Measurements from ENCODE around the gene PRPF38B. TPM values are rescaled to one million over a fixed set of nuclear protein-coding genes. Genes with fewer than 3 reads are reported as not detected.

Gene PRPF38B
- total RNA-seq, 1 donor, result 31.0 TPM

- no peak for DNase-seq (ENCODE audit: low read depth in 2 of 3, low spot score in 2 of 3)
Observed at GRCh38 chr1:108715932-108716331, 23.8 kb downstream of the PRPF38B start.

DNA sequence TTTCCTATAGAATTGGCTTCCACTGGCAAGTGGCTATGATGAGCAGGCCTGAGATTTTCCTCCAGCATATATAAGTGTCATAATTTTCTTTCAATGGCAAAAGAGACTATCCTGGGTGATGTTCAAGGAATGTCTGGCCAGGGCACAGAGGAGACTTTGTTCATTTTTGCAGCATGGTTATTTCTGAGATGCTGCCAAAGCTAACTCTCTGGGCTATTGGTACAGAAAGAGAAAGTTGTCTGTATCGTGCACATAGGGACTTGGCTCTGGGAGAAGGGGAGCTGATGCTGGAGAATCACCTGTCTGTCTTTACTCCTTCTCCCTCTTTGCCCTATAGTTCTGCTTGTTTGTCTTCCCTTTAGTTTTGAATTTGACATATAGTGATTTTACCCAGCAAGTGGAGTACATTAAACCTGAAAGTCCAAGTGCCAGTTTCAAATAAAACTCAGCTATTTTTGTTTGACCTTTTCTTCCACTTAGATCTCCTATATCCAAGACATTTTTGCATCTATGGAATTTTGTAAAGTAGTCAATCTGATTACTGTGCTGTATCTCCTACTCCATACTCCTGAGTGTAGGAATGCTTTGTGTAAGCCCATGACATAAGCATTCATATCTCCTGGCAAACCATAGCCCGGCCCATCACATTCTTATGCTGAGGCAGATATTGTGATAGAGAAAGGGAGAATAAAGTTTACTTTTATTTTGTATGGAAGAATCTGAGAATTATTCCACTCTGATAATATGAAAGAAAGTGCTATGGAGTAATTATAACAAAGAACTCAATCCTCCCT lies 24.5 kb downstream of the PRPF38B start:
- DNase-seq (ENCODE audit: low read depth in 2 of 3, low spot score in 2 of 3), result no peak

- DNase-seq (ENCODE audit: low read depth in 2 of 3, low spot score in 2 of 3), result no peak
Observed at GRCh38 chr1:108717774-108718316, 25.7 kb downstream of the PRPF38B start.

- no peak for DNase-seq (ENCODE audit: low read depth in 2 of 3, low spot score in 2 of 3)
Observed at GRCh38 chr1:108718927-108719655, 27.0 kb downstream of the PRPF38B start.

- DNase-seq (ENCODE audit: low read depth in 2 of 3, low spot score in 2 of 3), result no peak
Observed at GRCh38 chr1:108719656-108720435, 27.7 kb downstream of the PRPF38B start.

DNA sequence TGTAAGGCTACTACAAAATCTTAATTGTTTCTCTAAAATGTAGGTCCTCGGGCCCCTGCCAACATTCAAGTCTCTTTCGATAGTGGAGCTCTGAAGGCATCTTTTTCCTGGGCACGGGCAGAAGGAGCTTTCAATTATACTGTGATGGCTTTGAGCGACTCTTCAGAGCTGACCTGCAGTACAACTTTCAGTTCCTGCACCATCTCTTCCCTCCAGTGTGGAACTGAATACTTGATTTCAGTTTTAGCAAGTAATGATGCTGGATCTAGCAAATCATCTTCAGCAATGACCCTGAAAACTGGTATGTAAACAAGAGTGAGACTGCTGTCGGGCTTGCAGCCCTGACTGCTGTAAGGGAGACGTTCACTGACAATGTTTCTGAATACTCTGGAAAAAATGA lies 30.2 kb downstream of the PRPF38B start:
- no peak for DNase-seq (ENCODE audit: low read depth in 2 of 3, low spot score in 2 of 3)

GRCh38 chr1:108725906-108726305 lies 33.8 kb downstream of the PRPF38B start:
- no peak for DNase-seq (ENCODE audit: low read depth in 2 of 3, low spot score in 2 of 3)

- DNase-seq (ENCODE audit: low read depth in 2 of 3, low spot score in 2 of 3), result no peak
Observed at GRCh38 chr1:108728327-108728923, 36.3 kb downstream of the PRPF38B start.

- no peak for DNase-seq (ENCODE audit: low read depth in 2 of 3, low spot score in 2 of 3)
Observed at GRCh38 chr1:108729481-108729880, 37.4 kb downstream of the PRPF38B start.

DNA sequence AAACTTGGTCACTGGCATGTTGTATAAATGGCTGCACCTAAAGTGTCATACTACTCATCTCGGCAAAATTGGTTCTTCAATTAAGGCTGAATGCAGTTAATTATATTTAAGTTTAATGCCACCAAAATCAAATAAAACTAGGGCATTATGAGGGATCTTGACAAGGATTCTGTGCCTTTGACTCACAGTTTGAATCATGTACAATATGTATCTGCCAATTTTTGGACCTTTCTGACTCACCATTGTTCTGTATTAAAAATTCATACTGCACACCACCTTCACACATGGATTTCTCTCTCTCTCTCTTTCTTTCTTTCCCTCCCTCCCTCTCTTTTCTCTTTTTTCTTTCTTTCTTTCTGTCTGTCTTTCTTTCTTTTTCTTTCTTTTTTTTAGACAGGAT lies 40.3 kb downstream of the PRPF38B start:
- no peak for DNase-seq (ENCODE audit: low read depth in 2 of 3, low spot score in 2 of 3)

DNA sequence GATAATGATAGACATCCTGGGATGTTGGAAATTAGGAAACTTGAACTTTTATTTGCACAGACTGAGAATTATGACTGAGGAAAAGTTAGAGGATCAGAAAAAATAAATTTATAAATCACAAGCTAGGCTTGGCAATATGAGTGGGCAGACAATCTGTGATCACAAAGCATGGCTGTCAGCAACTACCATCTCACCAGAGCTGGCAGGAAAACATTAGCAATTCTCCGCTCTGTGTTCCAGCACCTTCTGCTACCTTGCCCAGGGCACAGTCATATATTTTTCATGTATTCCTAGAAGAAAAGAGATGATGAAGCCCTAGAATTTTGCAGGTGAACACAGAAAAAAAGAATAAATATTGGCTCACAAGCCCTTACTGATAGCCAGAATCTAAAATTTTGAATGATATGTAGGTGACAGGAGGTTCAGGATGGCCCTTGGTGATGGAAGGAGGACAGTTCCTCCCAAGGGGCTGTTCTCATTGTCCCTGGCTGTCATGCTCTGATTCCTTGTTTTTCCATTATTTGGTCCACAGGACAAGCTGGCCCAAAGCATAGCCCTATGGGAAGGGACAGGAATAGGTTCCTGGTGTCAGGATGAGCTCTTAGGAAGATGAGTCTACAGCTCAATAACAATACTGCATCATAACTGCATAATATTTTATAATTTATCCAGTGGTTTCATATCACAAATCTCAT lies 42.2 kb downstream of the PRPF38B start:
- DNase-seq (ENCODE audit: low read depth in 2 of 3, low spot score in 2 of 3), result no peak

- no peak for DNase-seq (ENCODE audit: low read depth in 2 of 3, low spot score in 2 of 3)
Observed at GRCh38 chr1:108742253-108742652, 50.1 kb downstream of the PRPF38B start.

DNA sequence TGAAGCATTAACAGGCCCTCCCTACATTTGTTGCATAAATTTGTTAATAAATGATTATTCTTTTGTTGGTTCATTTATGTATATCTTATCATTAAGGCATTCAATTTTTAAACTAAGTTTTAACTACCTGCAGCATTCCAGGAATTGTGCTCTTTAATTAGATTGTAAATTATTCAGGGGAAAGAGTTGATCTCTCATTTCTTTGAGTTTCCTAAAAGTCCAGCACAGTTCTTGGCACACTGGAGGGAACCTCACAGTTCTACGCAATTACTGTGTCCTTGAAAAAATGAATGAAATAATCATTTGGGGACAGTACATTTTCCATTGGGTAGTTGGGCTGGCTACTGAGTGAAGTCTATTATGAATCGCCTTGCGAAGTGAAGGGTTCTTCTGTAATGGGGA lies 53.9 kb downstream of the PRPF38B start:
- DNase-seq (ENCODE audit: low read depth in 2 of 3, low spot score in 2 of 3), result no peak

DNA sequence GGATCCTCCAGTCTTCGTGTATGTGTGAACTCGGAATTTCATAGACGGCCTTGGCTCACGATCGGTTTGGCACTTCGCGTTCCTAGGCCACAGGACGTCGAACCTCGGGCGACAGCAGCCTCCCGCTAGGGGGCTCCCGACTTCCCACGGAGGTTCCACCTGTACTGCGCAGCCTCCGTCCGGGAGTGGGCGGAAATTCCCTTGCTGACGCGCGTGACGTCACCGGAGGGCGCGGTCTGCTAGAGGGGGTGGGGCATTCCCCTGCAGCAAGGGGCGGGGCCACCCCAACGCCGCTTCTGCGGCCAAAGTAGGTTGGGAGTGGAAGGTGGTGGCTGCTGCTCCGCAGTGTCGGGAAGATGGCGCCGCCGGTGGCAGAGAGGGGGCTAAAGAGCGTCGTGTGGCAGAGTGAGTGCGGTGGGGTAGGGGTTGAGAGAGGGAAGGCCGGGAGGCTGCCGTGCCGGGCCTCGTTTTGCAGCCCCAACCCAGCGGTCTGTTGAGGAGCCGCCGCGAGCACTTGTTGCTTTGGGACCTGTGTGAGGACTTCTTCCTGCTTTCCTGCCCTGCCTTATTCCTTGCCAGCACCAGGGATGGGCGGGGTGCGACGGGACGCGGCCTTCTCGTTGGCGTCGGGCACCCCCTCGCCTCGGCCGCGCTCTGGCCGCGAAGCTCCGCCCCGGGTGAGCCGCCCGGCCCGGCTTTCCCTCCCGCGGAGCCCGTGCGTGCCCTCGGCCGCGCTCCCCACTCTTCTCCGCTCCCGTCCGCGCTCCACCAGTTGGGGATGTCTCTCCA lies 54.5 kb downstream of the PRPF38B start, which contains the start of gene STXBP3:
Gene STXBP3, plus strand, starts transcription at position 293 of the 789 bp plus-strand sequence. Its CDS starts 64 bp downstream, at position 357.
- DNase-seq (ENCODE audit: low read depth in 2 of 3, low spot score in 2 of 3), result peak; percentile 98 to 100 (median 99)

GRCh38 chr1:108747171-108747850 lies 55.2 kb downstream of the PRPF38B start:
- DNase-seq (ENCODE audit: low read depth in 2 of 3, low spot score in 2 of 3), result peak; percentile 22 to 63 (median 60)

DNA sequence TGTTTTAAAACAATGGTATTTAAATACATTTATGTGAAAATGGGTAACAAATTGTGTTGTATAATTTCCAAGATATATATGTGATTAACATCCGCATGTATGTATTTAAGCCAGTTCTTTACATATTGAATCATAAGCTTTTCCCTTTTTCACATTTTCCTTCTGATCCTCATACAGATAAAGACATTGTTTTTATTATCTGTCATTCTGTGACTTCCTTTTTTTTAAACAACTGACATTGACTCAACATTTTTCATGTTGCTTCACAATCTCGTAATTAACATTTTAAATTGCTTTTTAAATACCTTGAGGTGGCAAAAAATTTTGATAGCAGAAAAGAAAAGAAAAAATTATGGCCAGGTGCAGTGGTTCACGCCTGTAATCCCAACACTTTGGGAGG lies 55.8 kb downstream of the PRPF38B start:
- peak in 2 of 3 donors; percentile 26 to 28 for DNase-seq (ENCODE audit: low read depth in 2 of 3, low spot score in 2 of 3)

DNA sequence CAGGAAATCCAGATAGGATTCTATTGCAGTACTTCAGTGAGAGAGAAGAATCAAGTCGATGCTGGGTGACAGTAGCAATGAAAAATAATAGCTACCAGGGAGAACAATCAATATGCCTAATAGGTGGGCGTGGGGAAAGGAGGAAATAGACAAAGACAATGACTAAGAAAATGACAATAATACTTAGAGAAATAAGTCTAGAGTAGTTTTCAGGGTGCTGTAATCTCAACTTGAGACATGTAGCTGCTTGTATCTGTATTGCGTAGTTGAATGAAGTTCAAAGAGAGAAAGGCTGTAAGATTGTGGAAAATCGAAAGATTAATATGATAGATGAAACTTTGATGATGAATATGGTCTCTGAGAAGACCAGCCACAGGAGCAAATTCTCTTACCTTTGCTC lies 57.0 kb downstream of the PRPF38B start:
- no peak for DNase-seq (ENCODE audit: low read depth in 2 of 3, low spot score in 2 of 3)

DNA sequence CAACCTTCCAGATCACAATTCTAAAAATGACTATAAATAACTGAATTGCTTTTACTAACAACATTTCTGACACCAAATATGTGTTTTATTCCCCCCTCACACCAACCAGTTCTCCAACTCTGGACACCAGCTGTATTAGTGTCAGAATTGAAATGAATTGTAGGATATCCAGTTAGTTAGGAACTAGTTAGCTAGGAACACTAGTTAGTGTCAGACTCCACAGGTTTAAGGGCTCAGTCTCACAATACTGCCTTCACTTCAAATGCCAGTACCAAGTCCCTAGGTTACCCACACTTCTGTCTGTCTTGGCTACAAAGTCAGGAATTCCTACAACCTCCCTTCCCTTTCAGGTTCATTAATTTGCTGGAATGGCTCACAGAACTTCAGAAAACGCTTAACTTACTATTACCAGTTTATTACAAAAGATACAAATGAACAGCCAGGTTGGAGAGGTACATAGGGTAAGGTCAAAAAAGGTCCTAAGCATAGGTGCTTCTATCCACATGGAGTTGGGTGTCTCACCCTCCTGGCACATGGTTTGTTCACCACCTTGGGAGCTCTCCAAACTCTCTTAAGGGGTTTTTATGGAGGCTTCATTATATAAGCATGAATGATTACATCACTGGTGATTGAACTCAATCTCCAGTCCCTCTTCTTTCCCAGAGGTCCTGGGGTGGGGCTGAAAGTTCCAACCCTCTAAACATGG lies 58.5 kb downstream of the PRPF38B start:
- no peak for DNase-seq (ENCODE audit: low read depth in 2 of 3, low spot score in 2 of 3)

All from hematopoietic multipotent progenitor cell (in vitro differentiated cells).